ENCODE measurements around the gene PRIM1.
"Not testable (repeated sequence)": the region's sequence is repeated elsewhere in the genome, so short reads cannot be mapped to it uniquely, and the experiment has no call there.

PRIM1 gene

GRCh38 chr12:56751712-56752598 is at the start of gene PRIM1:
Gene PRIM1 (minus strand): TSS chr12:56752323. CDS start chr12:56752298, 25 bp downstream.
- DNase-seq (ENCODE audit: low spot score): peak; percentile 88

GRCh38 chr12:56800221-56800620 is 48.1 kb upstream of the PRIM1 start:
- DNase-seq (ENCODE audit: low spot score): no peak

GRCh38 chr12:56799345-56799744 is 47.2 kb upstream of the PRIM1 start:
- not testable (repeated sequence) for DNase-seq (ENCODE audit: low spot score)

GRCh38 chr12:56795791-56796190 is 43.7 kb upstream of the PRIM1 start:
- not testable (repeated sequence) for DNase-seq (ENCODE audit: low spot score)

- not testable (repeated sequence) for DNase-seq (ENCODE audit: low spot score)
Measured at GRCh38 chr12:56795046-56795562, 43.0 kb upstream of the PRIM1 start.

GRCh38 chr12:56793124-56793523 is 41.0 kb upstream of the PRIM1 start:
- DNase-seq (ENCODE audit: low spot score): not testable (repeated sequence)

GRCh38 chr12:56792678-56793077 is 40.6 kb upstream of the PRIM1 start:
- no peak for DNase-seq (ENCODE audit: low spot score)

- DNase-seq (ENCODE audit: low spot score): not testable (repeated sequence)
Measured at GRCh38 chr12:56789429-56789828, 37.3 kb upstream of the PRIM1 start.

- no peak for DNase-seq (ENCODE audit: low spot score)
Measured at GRCh38 chr12:56787498-56787897, 35.4 kb upstream of the PRIM1 start.

- no peak for DNase-seq (ENCODE audit: low spot score)
Measured at GRCh38 chr12:56785874-56786273, 33.8 kb upstream of the PRIM1 start.

- DNase-seq (ENCODE audit: low spot score): no peak
Measured at GRCh38 chr12:56785141-56785865, 33.2 kb upstream of the PRIM1 start.

GRCh38 chr12:56781726-56782125 is 29.6 kb upstream of the PRIM1 start:
- DNase-seq (ENCODE audit: low spot score): no peak

- DNase-seq (ENCODE audit: low spot score): no peak
Measured at GRCh38 chr12:56778756-56779155, 26.6 kb upstream of the PRIM1 start.

GRCh38 chr12:56776654-56777053 is 24.5 kb upstream of the PRIM1 start:
- no peak for DNase-seq (ENCODE audit: low spot score)

- no peak for DNase-seq (ENCODE audit: low spot score)
Measured at GRCh38 chr12:56775638-56776037, 23.5 kb upstream of the PRIM1 start.

- DNase-seq (ENCODE audit: low spot score): no peak
Measured at GRCh38 chr12:56773113-56773512, 21.0 kb upstream of the PRIM1 start.

- DNase-seq (ENCODE audit: low spot score): no peak
Measured at GRCh38 chr12:56772625-56773024, 20.5 kb upstream of the PRIM1 start.

GRCh38 chr12:56769868-56770267 is 17.7 kb upstream of the PRIM1 start:
- no peak for DNase-seq (ENCODE audit: low spot score)

- DNase-seq (ENCODE audit: low spot score): no peak
Measured at GRCh38 chr12:56768424-56768823, 16.3 kb upstream of the PRIM1 start.

GRCh38 chr12:56766535-56766934 is 14.4 kb upstream of the PRIM1 start:
- DNase-seq (ENCODE audit: low spot score): no peak

GRCh38 chr12:56763753-56764657 is 11.9 kb upstream of the PRIM1 start:
- DNase-seq (ENCODE audit: low spot score): no peak

- DNase-seq (ENCODE audit: low spot score): no peak
Measured at GRCh38 chr12:56761812-56762211, 9.7 kb upstream of the PRIM1 start.
